Measurements from ENCODE around the gene OGFR.

OGFR gene

DNA sequence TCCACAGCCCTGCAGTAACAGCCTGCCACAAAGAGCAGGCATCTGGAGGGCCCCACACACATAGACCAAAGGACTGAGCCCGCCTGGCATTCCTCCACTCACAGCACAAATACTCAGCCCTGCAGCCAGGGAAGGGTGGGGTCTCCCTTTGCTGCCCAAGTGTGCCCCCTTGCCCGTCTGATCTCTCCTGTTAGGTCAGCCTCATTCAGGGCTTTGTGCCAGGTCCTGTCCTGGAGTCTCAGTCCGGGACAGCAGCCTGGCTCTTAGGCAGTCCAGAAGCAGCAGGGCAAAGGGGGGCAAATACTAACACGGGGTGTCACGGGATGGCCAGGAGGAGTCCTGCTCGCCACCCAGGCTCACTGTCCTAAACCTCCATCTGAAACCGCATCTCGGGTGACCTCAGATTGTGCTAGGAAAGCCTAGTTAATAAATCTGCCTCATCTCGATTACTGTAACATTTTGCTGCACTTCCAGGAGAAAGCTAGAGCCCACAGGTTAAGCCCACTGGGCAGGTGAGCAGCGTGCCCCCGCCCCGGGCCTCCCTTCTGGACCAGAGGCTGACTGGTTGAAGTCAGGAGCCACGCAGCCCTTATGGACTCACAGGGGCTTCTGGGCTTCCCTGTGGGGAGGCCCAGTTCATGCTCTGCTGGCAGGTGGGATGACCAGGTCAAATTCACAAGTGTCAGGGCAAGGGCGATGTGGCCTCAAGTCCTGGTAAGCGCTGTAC is 3.2 kb upstream of the OGFR start:
- DNase-seq: no peak

DNA sequence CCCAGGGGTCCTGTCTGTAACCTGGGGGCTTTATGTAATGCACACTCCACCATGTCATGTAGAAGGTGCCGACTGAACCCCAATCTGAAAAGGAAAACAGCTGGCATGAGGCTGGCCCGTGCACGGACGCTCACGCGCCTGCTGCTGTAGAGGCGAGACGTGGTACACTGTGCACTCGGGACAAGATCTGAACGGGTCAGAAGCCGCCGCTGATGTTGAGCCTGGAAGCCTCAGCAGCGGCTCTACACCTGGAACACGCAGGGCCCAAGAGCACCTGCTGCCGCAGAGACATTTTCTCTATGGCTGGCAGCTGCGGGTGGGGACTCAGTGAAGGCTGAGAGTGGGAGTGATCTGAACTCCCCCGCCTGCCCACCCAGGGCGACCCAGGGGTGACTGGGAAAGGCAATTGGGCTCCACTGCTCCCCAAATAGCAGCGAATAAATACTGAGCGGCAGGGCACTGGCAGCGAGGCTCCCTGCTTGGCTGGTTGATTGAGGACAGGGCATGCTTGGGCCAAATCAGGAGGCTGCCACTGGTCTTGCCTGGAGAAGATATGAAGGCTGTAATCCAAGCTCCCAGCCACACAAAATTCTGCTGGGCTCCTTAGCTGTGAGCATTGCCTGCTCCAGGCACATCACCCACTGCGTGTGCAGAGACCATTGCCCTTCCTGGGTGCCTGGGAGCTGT is 2.5 kb upstream of the OGFR start:
- no peak for DNase-seq

DNA sequence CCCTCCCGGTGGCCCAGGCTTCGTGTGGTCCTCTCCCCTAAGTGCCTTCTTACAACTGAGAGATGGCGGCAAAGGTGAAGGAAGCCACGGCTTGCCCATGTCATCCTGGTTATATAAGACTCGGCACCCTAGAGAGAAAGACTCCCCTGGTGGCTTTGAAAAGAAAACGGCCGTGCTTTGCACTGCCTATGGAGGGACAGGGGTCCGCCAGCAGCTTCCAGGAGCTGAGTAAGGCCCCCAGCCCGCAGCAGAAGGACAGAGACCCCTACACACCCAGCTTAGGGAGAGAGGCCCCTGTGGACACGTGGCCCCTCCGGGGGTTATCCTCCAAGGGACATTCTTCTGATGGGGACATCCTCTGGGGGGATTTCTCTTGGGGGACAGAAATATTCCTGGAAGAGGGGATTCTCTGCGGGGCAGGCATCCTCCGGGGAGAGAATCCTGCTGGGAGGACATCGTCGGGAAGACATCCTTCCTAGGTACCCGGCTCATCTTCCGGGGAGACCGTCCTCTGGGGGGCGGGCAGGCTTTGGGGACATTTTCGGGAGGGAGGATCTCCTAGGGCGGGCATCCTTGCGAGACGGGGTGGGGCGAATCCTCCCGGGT is 511 bp upstream of the OGFR start:
- no peak for DNase-seq

DNA sequence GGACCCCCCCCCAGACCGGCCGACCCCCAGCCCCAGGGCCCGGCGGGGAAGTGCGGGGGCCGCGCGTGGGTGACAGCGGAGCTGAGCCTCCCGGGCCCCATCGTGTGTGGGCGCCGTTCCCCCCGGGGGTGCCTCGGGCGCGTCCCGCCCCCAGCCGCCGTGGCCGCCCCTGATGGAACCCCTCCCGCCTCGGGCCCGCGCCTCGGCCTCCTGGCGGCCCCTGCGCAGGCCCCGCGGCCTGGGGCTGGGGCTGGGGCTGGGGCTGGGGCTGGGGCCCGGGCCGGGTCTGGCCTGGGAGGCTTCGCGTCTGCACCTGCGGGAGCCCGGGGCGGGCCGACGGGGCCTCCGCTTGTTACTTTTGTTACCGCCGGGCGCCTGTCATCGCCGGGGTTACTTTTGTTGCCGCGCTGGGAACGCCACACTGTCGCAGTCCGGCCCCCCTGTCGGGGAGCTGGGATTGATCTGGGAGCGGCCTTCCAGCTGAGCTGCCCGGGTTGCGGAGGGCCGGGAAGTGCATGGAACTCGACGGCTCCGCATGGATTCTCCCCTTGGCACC is 598 bp downstream of the OGFR start:
- DNase-seq: no peak

DNA sequence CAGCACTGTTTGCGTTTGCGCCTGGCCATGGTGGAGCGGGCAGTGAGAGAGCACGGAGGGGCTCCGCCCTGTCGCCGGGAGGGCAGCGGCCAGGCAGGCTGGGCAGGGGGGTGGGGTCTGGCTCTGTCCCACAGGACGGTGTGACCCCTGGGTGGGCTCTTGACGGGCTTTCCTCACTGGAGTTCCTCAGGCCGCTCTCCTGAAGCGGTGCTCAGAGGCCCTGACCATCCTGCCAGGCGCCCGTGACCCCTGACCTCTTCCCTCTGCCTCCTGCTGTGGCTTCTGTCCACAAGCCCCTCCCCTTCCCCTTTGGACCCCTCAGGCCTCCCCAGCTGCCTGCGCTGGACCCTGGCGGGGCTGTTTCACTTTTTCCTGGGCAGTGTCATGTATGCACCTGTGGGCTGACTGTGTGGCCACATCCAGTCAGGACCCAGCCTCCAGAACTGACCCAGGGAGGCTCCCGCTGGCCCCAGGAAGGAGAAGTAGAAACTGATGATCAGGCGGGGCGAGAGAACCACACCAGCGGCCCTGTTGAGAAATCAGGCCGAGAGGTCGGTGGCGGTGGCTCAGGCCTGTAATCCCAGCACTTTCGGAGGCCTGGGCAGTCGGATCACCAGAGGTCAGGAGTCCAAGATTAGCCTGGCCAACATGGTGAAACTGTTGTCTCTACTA is 1.2 kb downstream of the OGFR start:
- DNase-seq: peak; percentile 51

DNA sequence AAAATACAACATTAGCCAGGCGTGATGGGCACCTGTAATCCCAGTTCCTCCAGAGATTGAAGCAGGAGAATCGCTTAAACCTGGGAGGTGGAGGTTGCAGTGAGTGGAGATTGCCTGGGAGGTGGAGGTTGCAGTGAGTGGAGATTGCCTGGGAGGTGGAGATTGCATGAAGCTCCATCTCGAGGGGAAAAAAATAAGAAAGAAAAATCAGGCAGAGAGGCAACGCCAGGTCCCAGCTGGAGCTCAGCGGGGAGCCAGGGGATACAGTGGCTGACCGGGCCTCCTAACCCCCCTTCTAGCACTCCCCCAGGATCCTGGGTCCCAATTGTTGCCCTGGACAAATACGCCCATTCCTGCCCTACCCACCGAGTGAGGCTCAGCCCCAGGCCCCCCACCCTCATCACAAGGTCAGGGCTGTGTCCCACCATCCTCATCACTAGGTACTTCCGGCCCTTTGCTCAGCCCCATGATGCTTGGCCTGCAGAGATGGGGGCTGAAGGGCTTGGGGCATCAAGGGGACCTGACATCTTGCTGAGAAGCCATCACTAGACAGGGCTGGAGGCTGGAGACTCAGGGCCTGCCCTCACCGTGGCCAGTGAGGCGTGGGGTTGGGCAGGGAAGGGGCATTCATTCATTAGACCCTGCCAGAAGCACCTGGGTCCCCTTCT is 1.9 kb downstream of the OGFR start:
- DNase-seq: no peak

DNA sequence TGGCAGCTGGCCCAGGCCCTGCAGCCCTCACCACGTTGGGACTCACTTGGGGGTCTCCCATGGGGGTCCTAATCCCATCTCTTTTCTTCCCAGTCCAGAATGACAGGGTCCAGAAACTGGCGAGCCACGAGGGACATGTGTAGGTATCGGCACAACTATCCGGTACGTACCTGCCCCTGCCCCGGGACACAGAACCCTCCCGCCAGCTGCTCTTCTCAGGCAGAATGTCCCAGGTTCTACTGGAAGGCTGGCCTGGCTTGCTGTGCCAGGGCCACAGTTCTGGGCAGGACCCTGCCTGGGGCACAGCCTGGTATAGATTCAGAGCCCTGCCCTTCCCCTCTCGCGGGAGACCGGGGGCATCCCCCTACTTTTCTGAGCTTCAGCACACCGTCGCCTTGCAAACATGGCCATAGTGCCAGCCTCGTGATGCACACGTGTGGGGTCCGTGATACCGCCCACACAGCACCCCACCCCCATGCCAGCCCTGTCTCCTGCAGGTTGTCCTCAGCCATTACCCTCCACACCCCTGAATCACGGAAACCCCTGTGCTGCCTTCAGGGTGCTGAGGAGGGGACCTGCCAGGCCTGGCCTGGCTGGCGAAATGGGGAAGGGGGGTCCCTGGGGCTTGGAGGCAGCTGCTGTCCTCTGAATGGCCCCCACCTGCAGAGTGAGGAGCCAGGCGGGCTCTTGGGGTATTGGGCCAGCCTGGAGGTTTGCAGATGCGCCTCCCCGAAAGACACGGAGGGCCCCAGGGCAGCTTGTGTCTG is 3.0 kb downstream of the OGFR start:
- no peak for DNase-seq

DNA sequence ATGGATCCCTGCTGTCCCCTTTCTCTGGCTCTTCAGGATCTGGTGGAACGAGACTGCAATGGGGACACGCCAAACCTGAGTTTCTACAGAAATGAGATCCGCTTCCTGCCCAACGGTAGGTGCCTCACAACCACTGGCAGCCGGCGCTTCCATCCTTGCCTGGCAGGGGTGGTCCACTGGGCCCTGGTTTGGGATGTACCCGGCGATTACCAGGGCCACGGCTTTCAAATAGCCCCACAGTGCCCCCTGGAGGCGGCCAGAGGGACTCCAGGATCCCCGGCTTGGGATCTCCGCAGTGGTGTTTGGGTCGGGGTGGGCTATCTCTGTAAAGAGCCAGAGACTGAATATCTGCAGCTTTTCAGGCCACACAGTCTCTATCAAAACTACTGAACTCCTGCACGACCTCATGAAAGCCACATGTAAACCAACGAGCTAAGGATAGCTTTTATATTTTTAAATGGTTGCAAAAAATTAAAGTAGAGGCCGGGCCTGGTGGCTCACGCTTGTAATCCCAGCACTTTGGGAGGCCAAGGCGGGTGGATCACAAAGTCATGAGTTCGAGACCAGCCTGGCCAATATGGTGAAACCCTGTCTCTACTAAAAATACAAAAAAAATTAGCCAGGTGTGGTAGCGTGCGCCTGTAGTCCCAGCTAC is 3.7 kb downstream of the OGFR start:
- peak; percentile 65 for DNase-seq

DNA sequence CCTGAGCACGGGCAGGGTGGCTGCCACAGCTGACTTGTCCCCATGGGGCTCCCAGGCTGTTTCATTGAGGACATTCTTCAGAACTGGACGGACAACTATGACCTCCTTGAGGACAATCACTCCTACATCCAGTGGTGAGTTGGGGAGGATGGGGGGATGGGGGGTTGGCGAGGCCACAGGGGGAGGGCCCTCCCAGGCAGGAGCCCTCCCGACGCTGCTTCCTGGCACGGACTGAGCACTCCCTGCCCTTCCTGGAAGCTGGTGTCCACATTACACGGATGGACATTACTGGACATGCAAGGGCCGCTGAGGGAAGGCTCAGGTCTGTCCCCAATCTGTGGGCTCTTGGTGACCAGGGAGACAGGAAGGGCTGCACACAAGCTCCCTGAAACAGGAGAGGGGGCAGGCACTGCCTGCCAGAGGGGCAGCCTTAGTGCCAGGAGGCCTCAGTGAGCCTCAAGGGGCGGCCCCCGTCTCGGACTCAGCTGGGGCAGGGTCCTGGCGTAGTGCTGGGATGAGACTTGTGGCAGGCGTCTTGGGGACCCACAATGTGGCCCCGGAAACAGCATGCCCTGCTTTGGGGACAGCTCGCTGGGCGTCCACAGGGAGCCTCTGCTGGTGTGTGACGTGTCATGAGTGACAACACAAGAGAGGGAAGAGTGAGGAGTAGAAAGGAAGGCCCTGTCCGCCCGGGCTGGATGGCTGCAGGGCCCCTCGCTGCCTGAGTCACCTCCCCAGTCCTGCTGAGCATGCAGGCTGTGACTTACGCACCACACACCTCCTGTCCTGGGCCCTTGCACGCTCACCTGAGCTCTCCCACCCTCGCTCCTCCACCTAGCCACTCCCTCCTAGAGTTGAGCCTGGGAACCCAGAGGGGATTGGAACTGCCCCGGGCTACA is 5.1 kb downstream of the OGFR start:
- DNase-seq: no peak

DNA sequence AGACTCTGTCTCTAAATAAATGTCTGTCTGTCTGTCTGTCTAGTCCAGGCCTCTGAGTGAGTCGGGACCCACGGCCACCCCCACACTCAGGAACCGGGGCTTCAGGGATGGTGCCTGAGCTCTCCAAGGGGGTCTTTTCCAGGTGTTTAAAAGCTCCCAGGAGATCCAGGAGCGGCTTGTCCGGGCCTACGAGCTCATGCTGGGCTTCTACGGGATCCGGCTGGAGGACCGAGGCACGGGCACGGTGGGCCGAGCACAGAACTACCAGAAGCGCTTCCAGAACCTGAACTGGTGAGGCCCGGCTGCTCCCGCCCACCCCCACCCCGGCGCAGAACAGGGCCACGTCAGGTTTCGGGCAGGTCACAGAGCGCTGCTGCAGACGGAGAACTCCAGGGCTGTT is 6.7 kb downstream of the OGFR start:
- no peak for DNase-seq

DNA sequence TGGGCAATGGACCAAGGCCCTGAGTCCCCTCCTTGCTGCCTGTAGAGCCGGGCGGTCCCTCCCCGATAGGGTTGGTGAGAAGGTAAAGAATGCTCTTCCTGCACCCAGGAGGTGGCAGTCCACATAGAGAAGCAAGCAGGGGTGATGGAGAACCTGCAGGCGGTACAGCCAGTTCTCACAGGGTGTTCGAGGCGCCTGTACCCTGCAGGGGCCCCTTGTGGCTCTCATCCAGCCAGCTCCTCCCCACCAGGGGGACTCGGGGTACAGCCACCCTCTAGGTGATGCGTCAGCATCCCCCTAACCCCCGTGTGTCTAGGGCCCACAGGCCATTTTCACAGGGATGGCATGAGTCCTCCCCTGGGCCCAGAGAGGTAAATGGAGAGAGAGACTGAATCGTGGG is 7.1 kb downstream of the OGFR start:
- DNase-seq: no peak

DNA sequence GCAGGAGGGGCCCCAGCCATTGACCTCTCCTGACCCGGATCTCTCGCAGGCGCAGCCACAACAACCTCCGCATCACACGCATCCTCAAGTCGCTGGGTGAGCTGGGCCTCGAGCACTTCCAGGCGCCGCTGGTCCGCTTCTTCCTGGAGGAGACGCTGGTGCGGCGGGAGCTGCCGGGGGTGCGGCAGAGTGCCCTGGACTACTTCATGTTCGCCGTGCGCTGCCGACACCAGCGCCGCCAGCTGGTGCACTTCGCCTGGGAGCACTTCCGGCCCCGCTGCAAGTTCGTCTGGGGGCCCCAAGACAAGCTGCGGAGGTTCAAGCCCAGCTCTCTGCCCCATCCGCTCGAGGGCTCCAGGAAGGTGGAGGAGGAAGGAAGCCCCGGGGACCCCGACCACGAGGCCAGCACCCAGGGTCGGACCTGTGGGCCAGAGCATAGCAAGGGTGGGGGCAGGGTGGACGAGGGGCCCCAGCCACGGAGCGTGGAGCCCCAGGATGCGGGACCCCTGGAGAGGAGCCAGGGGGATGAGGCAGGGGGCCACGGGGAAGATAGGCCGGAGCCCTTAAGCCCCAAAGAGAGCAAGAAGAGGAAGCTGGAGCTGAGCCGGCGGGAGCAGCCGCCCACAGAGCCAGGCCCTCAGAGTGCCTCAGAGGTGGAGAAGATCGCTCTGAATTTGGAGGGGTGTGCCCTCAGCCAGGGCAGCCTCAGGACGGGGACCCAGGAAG is 7.7 kb downstream of the OGFR start:
- no peak for DNase-seq

DNA sequence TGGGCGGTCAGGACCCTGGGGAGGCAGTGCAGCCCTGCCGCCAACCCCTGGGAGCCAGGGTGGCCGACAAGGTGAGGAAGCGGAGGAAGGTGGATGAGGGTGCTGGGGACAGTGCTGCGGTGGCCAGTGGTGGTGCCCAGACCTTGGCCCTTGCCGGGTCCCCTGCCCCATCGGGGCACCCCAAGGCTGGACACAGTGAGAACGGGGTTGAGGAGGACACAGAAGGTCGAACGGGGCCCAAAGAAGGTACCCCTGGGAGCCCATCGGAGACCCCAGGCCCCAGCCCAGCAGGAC is 8.2 kb downstream of the OGFR start:
- no peak for DNase-seq

DNA sequence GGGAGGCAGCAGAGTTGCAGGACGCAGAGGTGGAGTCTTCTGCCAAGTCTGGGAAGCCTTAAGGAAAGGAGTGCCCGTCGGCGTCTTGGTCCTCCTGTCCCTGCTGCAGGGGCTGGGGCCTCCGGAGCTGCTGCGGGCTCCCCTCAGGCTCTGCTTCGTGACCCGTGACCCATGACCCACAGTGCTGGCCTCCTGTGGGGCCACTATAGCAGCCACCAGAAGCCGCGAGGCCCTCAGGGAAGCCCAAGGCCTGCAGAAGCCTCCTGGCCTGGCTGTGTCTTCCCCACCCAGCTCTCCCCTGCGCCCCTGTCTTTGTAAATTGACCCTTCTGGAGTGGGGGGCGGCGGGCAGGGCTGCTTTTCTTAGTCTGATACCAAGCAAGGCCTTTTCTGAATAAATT is 9.0 kb downstream of the OGFR start:
- no peak for DNase-seq

DNA sequence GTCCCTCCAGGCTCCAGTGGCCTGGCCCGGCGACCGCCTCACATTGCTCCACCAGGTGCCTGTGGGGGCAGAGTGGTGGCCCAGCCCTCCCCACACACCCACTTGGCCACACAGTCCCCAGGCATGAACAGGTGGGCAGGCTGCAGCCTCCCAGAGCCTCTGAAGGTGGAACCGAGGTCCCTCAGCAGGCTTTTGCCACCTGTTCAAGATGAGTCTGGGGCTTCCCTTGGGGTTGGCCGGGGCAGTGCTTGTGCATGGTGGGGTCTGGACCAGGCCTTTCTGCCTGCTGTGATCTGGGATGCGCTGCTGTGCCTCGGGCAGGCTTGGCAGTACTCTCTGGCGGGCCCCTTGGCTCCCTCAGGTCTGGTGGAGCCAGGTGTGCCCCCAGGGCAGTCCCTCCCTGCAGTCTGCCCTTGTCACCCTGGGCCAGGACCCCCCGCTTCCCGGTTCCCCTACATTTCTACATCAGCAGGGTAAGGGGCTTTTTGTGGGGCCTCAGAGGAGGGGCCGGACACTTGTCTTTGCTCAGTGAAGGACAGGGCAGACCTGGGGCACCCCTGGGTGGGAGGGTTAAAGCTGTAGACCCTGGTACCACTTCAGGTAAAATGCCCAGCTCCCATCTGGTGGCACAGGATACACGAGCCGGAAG is 9.5 kb downstream of the OGFR start:
- no peak for DNase-seq

DNA sequence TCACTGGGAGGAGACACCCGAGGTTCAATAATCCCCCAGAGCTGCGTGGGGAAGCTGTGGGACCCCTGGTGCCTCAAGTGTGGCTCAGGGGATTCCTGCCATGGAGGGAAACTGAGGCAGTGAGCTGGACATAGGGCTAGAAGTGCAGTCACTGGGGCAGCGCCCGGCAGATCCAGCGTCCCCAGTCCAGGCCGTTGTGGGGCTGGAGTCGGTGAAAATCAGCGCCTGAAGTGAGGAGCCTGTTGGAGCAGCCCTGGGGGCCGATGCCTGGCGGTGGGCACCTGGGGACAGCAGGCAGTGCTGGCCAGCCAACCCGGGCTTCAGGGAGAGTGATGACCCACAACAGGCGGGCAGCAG is 10.1 kb downstream of the OGFR start:
- no peak for DNase-seq

DNA sequence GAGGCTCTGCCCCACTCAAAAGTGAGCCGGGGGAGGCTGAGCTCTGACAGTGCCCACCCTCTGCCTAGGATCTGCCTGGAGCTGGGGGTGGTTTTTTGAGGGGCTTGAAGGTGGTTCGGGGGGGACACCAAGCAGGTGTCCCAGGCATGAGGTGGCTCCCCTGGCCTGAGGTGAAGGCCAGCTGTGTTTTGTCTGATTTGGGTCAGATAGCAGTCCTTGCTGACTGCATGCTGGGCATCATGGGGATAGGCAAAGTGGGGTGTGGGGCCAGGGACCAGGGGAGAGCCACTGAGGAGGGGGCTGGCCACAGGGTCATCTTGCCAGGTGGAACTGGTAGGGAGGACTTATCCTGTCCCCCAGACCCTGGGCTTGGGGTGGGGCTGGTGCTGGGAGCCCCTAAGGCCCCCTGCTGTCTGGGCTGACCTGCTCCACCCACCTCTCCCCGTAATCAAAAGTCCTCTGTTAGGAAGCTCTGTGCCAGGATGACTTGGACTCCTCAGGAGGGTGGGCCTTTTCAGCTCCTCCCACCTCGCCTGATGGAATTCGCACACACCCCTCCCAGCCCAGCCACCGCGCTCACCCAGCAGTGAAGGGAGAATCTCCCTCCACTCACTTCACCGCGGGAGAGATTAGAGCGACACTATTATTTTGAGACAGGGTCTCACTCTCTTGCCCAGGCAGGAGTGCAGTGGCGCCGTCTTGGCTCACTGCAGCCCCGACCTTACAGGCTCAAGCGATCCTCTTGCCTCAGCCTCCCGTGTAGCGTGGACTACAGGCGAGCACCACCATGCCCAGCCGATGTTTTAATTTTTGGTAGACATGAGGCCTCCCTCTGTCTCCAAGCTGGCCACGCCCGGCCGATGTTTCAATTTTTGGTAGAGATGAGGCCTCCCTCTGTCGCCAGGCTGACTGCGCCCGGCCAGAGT is 10.7 kb downstream of the OGFR start:
- no peak for DNase-seq
